ENCODE measurements around the gene PTPRR. TPM values are rescaled to one million over a fixed set of nuclear protein-coding genes. Genes with fewer than 3 reads are reported as not detected.

The PTPRR gene
- total RNA-seq, 4 donors from 2014 or later, result 0.57 to 2.1 (median 0.84) TPM

DNA sequence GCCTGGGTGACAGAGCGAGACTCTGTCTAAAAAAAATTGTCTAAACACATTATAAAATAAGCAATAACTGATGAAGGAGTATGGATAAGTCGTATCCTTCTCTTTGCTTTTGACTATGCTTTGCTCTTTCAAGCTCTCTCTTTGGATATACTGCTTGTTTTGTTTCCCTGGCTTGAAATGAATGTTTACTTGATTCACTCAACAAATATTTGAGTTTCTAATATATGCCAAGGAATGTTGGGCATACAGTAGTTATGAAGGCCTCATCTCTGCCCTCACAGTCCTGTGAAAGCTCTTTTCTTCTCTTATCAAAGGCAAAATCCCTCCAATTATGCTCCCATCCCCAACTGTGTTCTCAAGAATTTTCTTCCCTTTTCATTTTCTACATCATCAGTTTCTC lies 123.5 kb downstream of the PTPRR start:
- intact Hi-C loops (cut with DNase I), result no loop called here
- H3K4me1 ChIP-seq, result no peaks in the 10 kb centered on the region
- H3K4me3 ChIP-seq, result no peak overlapping the region
- no peak overlapping the region for H3K27ac ChIP-seq (replicated peaks in 1 of 4)
- no peaks in the 10 kb centered on the region for H3K27me3 ChIP-seq
- TF ChIP-seq, protein P1, sequence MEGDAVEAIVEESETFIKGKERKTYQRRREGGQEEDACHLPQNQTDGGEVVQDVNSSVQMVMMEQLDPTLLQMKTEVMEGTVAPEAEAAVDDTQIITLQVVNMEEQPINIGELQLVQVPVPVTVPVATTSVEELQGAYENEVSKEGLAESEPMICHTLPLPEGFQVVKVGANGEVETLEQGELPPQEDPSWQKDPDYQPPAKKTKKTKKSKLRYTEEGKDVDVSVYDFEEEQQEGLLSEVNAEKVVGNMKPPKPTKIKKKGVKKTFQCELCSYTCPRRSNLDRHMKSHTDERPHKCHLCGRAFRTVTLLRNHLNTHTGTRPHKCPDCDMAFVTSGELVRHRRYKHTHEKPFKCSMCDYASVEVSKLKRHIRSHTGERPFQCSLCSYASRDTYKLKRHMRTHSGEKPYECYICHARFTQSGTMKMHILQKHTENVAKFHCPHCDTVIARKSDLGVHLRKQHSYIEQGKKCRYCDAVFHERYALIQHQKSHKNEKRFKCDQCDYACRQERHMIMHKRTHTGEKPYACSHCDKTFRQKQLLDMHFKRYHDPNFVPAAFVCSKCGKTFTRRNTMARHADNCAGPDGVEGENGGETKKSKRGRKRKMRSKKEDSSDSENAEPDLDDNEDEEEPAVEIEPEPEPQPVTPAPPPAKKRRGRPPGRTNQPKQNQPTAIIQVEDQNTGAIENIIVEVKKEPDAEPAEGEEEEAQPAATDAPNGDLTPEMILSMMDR (IDR thresholded peaks at IDR 0.05), result no peak
- TF ChIP-seq POLR2AphosphoS5 (IDR thresholded peaks at IDR 0.05) (no peak), POLR2A (IDR thresholded peaks at IDR 0.05; ENCODE audit: low read depth) (no peak), EP300 (IDR thresholded peaks at IDR 0.05) (no peak)
- H3K36me3 ChIP-seq, result no peaks in the 10 kb centered on the region
- DNase-seq (ENCODE audit: extremely low spot score), result no peak
- no peaks in the 10 kb centered on the region for H3K9me3 ChIP-seq
- 89% methylated on average over 2 of the region's 2 CpGs for WGBS

- H3K4me3 ChIP-seq, result no peak overlapping the region
- no peaks in the 10 kb centered on the region for H3K4me1 ChIP-seq
- H3K27ac ChIP-seq (replicated peaks in 1 of 4), result no peak overlapping the region
- TF ChIP-seq, protein P1 (IDR thresholded peaks at IDR 0.05), result no peak
- TF ChIP-seq EP300 (IDR thresholded peaks at IDR 0.05), result no peak
- no peak for TF ChIP-seq POLR2A (IDR thresholded peaks at IDR 0.05; ENCODE audit: low read depth)
- H3K9me3 ChIP-seq, result no peaks in the 10 kb centered on the region
- H3K36me3 ChIP-seq, result no peaks in the 10 kb centered on the region
- intact Hi-C loops (cut with DNase I), result no loop called here
- no peak for DNase-seq (ENCODE audit: extremely low spot score)
- WGBS, result 92% methylated on average over 4 of the region's 4 CpGs
- H3K27me3 ChIP-seq, result no peaks in the 10 kb centered on the region
These were observed 124.9 kb downstream of the PTPRR start for GRCh38 chr12:70795608-70796007.

- intact Hi-C loops (cut with DNase I), result no loop called here
- TF ChIP-seq EP300 (IDR thresholded peaks at IDR 0.05) (no peak), POLR2AphosphoS5 (IDR thresholded peaks at IDR 0.05) (no peak), POLR2A (IDR thresholded peaks at IDR 0.05; ENCODE audit: low read depth) (no peak)
- TF ChIP-seq, protein P1 (IDR thresholded peaks at IDR 0.05), result no peak
- DNase-seq (ENCODE audit: extremely low spot score), result no peak
- no peaks in the 10 kb centered on the region for H3K27me3 ChIP-seq
- no peaks in the 10 kb centered on the region for H3K4me1 ChIP-seq
- no peaks in the 10 kb centered on the region for H3K36me3 ChIP-seq
- no peak overlapping the region for H3K4me3 ChIP-seq
- H3K27ac ChIP-seq (replicated peaks in 1 of 4), result no peak overlapping the region
- no peaks in the 10 kb centered on the region for H3K9me3 ChIP-seq
These were observed 126.4 kb downstream of the PTPRR start for GRCh38 chr12:70794131-70794530.

DNA sequence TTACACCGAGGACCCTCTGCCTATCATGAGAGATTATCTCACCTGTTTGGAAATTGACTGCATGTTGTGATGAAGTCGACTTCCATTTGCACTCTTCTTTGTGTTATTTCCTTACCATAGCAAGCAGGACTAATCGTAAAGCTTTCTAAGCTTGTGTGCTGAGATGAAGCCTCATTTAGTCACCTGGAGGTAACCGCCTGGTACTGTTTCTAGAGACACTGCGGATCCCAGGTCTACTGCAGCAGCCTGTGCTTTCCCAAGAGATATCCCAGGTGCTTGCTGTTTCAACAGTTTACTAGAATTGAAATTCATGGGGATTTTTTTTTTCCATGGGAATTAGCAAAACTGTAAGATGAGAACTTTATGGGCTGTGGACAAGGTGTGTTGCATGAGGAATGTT lies 131.8 kb downstream of the PTPRR start:
- H3K36me3 ChIP-seq, result no peaks in the 10 kb centered on the region
- intact Hi-C loops (cut with DNase I), result no loop called here
- H3K4me3 ChIP-seq, result no peak overlapping the region
- no peak for DNase-seq (ENCODE audit: extremely low spot score)
- no peaks in the 10 kb centered on the region for H3K4me1 ChIP-seq
- no peaks in the 10 kb centered on the region for H3K9me3 ChIP-seq
- WGBS, result 78% methylated on average over 5 of the region's 5 CpGs
- H3K27ac ChIP-seq (replicated peaks in 1 of 4), result no peak overlapping the region
- no peaks in the 10 kb centered on the region for H3K27me3 ChIP-seq
- TF ChIP-seq EP300 (IDR thresholded peaks at IDR 0.05) (no peak), POLR2AphosphoS5 (IDR thresholded peaks at IDR 0.05) (no peak), POLR2A (IDR thresholded peaks at IDR 0.05; ENCODE audit: low read depth) (no peak)
- TF ChIP-seq, protein P1 (IDR thresholded peaks at IDR 0.05), result no peak

- TF ChIP-seq EP300 (IDR thresholded peaks at IDR 0.05) (no peak), POLR2A (IDR thresholded peaks at IDR 0.05; ENCODE audit: low read depth) (no peak), POLR2AphosphoS5 (IDR thresholded peaks at IDR 0.05) (no peak)
- TF ChIP-seq, protein P1 (IDR thresholded peaks at IDR 0.05), result no peak
- whole genome bisulfite sequencing, result 81% methylated on average over 1 of the region's 1 CpG
- Histone ChIP-seq H3K9me3 (no peaks in the 10 kb centered on the region), H3K27me3 (no peaks in the 10 kb centered on the region), H3K4me3 (no peak overlapping the region), H3K4me1 (no peaks in the 10 kb centered on the region), H3K27ac (replicated peaks in 1 of 4) (no peak overlapping the region), H3K36me3 (no peaks in the 10 kb centered on the region)
- no peak for DNase-seq (ENCODE audit: extremely low spot score)
- intact Hi-C loops (cut with DNase I), result no loop called here
These were observed 132.9 kb downstream of the PTPRR start for GRCh38 chr12:70787612-70788011.

Data from esophagus muscularis mucosa (tissue), 4 donors.